Measurements from ENCODE around the gene CNTNAP1.
A peak's percentile ranks its signal among the peaks of the same experiment; 100 is the strongest.
"Not testable (repeated sequence)": the region's sequence is repeated elsewhere in the genome, so short reads cannot be mapped to it uniquely, and the experiment has no call there.

CNTNAP1 gene

DNA sequence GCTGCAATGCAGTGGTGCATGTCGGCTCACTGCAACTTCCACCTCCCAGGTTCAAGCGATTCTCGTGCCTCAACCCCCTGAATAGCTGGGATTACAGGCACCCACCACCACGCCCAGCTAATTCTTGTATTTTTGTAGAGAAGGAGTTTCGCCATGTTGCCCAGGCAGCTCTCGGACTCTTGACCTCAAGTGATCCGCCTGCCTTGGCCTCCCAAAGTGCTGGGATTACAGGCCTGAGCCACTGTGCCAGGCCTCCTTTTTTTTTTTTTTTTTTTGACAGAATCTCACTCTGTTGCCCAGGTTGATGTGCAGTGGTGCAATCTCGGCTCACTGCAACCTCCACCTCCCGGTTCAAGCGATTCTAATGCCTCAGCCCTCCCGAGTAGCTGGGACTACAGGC is 60.6 kb downstream of the CNTNAP1 start:
- not testable (repeated sequence) for DNase-seq (ENCODE audit: low spot score)

DNA sequence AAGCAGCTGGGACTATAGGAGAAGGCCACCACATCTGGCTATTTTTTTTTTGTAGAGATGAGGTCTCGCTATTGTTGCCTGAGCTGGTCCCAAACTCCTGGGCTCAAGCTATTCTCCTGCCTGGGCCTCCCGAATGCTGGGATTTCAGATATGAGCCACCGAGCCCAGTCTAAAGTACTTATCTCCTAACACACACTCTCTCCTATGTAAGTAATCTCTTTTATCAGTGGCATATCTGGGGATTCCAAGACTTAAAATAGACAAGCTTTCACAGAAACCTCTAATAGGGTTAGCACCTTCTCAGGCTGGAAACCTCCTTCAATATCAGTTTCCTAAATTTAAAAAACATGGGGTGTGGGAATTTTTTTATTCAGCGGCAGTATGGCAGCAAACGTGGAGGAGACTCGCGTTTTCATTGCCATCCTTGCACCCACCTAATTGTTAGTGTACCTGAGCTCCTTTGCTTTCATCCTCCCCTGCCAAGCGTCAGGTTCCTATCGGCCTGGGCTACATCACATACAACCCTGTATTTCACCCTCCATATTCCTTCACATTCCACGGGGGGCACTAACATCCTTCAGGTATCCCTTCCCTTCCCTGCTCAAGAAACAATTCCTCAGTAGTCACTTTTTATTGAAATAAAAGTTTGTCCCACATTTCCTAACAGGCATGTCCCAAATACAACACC is 61.4 kb downstream of the CNTNAP1 start:
- no peak for DNase-seq (ENCODE audit: low spot score)

DNA sequence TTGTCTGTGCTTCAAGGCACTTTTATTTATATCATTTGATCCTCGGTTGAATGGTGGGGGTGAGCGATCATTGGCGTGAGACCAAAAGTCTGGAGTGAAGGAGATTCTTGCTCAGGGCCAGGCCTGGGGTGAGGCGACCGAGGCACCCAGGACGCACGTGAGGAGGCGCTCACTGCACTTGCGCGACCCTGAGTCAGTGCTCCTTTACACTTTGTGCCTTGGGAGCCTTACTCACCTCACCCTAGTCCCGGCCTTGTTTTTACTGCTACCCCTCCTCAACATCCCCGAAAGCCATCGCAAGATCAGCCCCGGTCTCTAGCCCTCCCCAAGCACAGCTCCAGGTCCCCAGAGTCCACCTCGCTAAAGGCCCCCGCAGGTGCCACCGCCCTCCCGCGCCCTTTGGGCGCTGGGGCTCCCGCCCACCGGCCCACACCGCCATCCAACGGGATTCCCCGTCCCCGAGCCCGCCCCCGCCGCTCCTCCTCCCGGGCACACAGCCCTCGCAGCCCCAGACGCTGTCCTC is 62.0 kb downstream of the CNTNAP1 start:
- no peak for DNase-seq (ENCODE audit: low spot score)

DNA sequence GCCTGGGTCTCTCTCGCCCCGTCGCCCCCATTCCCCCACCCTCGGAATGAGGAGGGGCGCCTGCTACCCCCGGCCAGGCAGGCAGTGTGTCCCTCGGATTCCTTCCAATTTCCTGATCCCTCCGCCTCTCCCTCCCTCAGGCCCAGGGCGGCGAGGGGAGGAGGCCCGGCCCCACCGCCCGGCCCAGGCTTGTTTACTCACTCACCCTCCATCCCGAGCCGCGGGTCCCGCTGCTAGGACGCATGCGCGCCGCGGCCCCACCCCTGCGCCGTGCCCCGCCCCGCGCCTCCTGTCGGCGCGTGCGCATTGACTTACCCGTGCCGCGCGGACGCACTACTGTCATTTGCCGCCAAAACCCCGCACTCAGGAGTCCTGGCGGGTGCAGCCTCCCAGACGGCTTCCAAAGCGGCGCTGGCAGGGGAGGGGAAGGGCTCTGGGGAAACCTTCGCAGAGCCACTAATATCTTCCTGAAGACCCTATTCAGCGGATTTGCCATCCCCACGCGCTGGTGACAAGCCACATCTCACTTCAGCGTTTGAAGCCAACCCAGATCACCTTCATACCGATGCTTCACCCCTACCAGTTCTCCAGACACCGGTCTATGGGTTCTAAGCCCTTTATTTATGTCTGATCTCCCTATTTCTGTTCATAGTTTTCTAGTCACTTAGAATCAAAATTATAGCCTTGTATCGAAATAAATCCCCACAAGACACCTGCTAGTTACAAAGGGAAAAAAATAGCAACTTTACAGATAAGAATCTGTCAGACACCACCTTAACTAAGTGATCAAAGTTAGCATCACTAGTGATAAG is 62.7 kb downstream of the CNTNAP1 start, which contains the start of gene EZH1:
EZH1 (minus strand) TSS at position 235 of the 812 bp plus-strand sequence. CDS start 16,099 bp downstream, outside the sequence.
- peak; percentile 99 for DNase-seq (ENCODE audit: low spot score)

DNA sequence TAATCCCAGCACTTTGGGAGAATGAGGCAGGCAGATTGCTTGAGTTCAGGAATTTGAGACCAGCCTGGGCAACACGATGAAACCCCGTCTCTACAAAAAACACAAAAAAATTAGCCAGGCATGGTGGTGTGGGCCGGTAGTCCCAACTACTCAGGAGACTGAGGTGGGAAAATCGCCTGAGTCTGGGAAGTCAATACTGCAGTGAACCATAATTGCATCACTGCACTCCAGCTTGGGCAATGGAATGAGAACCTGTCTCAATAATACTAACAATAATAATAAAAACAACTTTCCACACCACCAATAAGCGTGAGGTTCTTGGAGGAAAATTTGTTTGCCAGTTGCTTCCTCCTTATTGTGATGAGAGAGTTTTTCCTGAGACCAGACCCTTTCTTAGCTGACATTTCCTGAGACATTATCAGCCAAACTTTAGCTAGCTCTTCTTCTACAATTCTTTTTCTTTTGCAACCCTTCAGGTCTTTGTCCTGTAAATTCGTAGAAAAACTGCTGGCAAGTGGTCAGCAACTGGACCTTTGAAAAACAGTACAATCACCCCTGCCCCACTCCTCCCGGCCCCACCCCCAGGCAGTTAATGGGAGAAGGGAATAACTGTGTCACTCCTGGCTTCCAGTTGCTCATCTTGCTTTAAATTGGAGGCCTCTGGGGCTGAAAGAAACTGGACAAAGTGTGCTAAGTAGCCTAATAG is 66.0 kb downstream of the CNTNAP1 start:
- no peak for DNase-seq (ENCODE audit: low spot score)

DNA sequence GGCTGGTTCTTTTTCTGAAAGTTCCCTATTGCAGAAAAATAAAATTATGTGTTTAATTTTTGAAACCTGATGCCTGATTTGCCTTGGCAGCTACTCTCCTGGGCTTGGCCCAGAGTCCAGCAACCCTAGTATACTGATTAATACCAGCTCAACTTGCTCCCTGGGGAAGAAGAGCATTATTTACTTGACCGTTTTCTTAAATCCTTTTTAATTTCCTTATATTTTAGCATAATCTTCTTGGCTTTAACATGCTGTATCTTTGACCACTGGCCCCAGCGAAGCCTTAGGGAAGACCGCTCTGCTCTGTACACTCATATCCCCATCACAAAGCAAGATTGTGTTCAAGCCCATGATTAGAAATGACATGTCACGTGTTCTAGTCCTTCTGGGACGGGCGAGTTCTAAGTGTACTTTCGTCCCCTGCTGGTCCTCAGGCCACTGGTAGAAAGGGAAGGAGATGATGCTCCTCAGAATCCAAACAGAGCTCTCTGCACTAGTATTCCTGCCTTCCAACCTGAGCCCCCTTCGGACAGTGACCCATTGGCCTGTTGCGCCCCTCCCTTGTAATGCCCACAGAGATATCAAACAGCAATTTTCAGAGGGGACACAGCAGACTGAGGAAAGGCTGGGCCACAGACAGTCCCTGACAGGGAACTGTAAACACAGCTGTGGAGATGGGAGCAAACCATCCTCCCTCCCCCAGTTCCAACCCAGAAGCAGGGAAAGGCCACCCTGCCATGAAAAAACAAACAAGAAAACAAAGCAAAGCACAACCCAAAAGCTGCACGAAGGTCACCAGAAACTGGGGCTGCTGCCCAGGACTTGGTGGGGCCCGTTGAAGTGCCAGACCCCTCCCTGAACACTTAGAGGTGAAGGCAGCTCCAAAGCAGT is 66.8 kb downstream of the CNTNAP1 start:
- DNase-seq (ENCODE audit: low spot score) = no peak

Data from ecto neural progenitor cell (in vitro differentiated cells).